H1 (cell line): Measurements from ENCODE around the gene QRICH2. TPM values are rescaled to one million over a fixed set of nuclear protein-coding genes. Genes with fewer than 3 reads are reported as not detected.

ENCODE experiments used
- CTCF ChIA-PET: fragments of 300-600 bp; sonication (Branson Sonifier 250); formaldehyde crosslinking; loops from one replicate; lab custom pipeline; 2021; ENCODE audit not compliant: partially characterized antibody; lab: Charles Lee
- POLR2A ChIA-PET: fragments of 300-600 bp; sonication (Branson Sonifier 250); formaldehyde crosslinking; loops from one replicate; lab custom pipeline; 2021; ENCODE audit warnings: inconsistent platforms; ENCODE audit not compliant: partially characterized antibody; lab: Charles Lee
- DNase-seq, 2 experiments: peaks; one replicate each; pipeline versions ENCODE4 v3.0.0 to v3.0.0-alpha.2; 2010 to 2022; ENCODE audit warnings: low spot score in 2 of 2, low read depth in 1 of 2, mixed read lengths in 1 of 2
- FAIRE-seq: peaks from 2 replicates; lab custom pipeline; 2011; peaks lifted over from hg19 to GRCh38; lab: Jason Lieb, UNC
- H2AFZ ChIP-seq: 2 replicates; pipeline ENCODE4 v1.8.1; 2012; ENCODE audit warnings: low read length, inconsistent platforms
- H2AK5ac ChIP-seq: 2 replicates; pipeline ENCODE4 v1.6.1; 2013; ENCODE audit warnings: low read depth, low read length
- H2BK120ac ChIP-seq: replicated peaks from 2 replicates; pipeline ENCODE3; 2013; ENCODE audit warnings: low read depth, low read length, inconsistent platforms
- H2BK12ac ChIP-seq: 2 replicates; pipeline ENCODE4 v1.6.1; 2013; ENCODE audit warnings: low read depth, low read length
- H2BK15ac ChIP-seq: 2 replicates; pipeline ENCODE4 v1.6.1; 2013; ENCODE audit warnings: low read length
- H2BK20ac ChIP-seq: 2 replicates; pipeline ENCODE4 v1.6.1; 2013; ENCODE audit warnings: low read length
- H2BK5ac ChIP-seq: 2 replicates; pipeline ENCODE4 v1.6.1; 2013; ENCODE audit warnings: low read depth, low read length
- H3K14ac ChIP-seq: 2 replicates; pipeline ENCODE4 v1.6.1; 2013; ENCODE audit warnings: inconsistent platforms; ENCODE audit not compliant: insufficient read length
- H3K18ac ChIP-seq: 2 replicates; pipeline ENCODE4 v1.6.1; 2013; ENCODE audit warnings: low read length; ENCODE audit errors: extremely low read depth
- H3K23ac ChIP-seq: 2 replicates; pipeline ENCODE4 v1.6.1; 2013; ENCODE audit warnings: inconsistent platforms; ENCODE audit not compliant: insufficient read length
- H3K23me2 ChIP-seq: 2 replicates; pipeline ENCODE4 v1.6.1; 2013; ENCODE audit warnings: low read depth, low read length
- H3K27ac ChIP-seq: 2 replicates; pipeline ENCODE4 v1.6.1; 2011; ENCODE audit warnings: low read depth, low read length, inconsistent platforms
- H3K27me3 ChIP-seq, 4 experiments: replicated peaks in 1 of 4; 1 replicate in 1 of 4; 2 replicates in 3 of 4; pipeline versions ENCODE4 v1.6.1 to v1.8.1; 2011 to 2013; ENCODE audit warnings: low read length in 3 of 4, mild to moderate bottlenecking in 3 of 4, inconsistent platforms in 2 of 4, mixed read lengths in 2 of 4, moderate library complexity in 1 of 4; ENCODE audit not compliant: control insufficient read depth in 3 of 4, insufficient read depth in 3 of 4; ENCODE audit errors: extremely low read depth in 1 of 4
- H3K36me3 ChIP-seq, 4 experiments: 2 replicates each; pipeline versions ENCODE4 v1.6.1 to v1.8.1; 2011 to 2013; ENCODE audit warnings: mild to moderate bottlenecking in 4 of 4, low read length in 3 of 4, moderate library complexity in 2 of 4, control low read depth in 1 of 4, inconsistent platforms in 1 of 4; ENCODE audit not compliant: insufficient read depth in 4 of 4, control insufficient read depth in 2 of 4
- H3K4ac ChIP-seq: replicated peaks from 2 replicates; pipeline ENCODE3; 2013; ENCODE audit warnings: low read length, low read depth, mixed read lengths, inconsistent platforms; ENCODE audit not compliant: insufficient read length
- H3K4me1 ChIP-seq, 4 experiments: replicated peaks in 1 of 4; 1 replicate in 1 of 4; 2 replicates in 3 of 4; pipeline versions ENCODE4 v1.6.1 to v1.8.1; 2011 to 2013; ENCODE audit warnings: low read length in 3 of 4, inconsistent platforms in 2 of 4, mixed read lengths in 1 of 4; ENCODE audit not compliant: insufficient read depth in 4 of 4, control insufficient read depth in 3 of 4
- H3K4me2 ChIP-seq, 2 experiments: 2 replicates each; pipeline versions ENCODE4 v1.6.1 to v1.8.1; 2011 to 2013; ENCODE audit warnings: low read depth in 2 of 2, low read length in 2 of 2, control low read depth in 1 of 2, inconsistent platforms in 1 of 2, mild to moderate bottlenecking in 1 of 2; ENCODE audit not compliant: insufficient read depth in 1 of 2
- H3K4me3 ChIP-seq, 4 experiments: fragments of 200-600, 300-600 bp in 1 of 4; sonication (generic), shearing (Covaris generic), sonication (Bioruptor Twin) in 1 of 4; 2 replicates each; pipeline versions ENCODE4 v1.5.1 to v1.8.1; 2011 to 2016; ENCODE audit warnings: low read length in 4 of 4, low read depth in 3 of 4, control low read depth in 2 of 4, inconsistent platforms in 2 of 4, mild to moderate bottlenecking in 2 of 4, mixed read lengths in 1 of 4, moderate library complexity in 1 of 4; ENCODE audit not compliant: insufficient read depth in 2 of 4; ENCODE audit errors: extremely low read depth in 1 of 4
- H3K56ac ChIP-seq: replicated peaks from 2 replicates; pipeline ENCODE3; 2013; ENCODE audit warnings: low read depth, mild to moderate bottlenecking, mixed read lengths, low read length, inconsistent platforms; ENCODE audit not compliant: insufficient read length
- H3K79me1 ChIP-seq: 2 replicates; pipeline ENCODE4 v1.6.1; 2013; ENCODE audit warnings: low read depth, low read length, control low read depth
- H3K79me2 ChIP-seq, 2 experiments: 2 replicates each; pipeline versions ENCODE4 v1.6.1 to v1.8.1; 2012 to 2013; ENCODE audit warnings: low read length in 2 of 2, mild to moderate bottlenecking in 2 of 2, inconsistent platforms in 1 of 2; ENCODE audit not compliant: insufficient read depth in 2 of 2, control insufficient read depth in 1 of 2
- H3K9ac ChIP-seq, 4 experiments: replicated peaks in 1 of 4; 1 replicate in 1 of 4; 2 replicates in 3 of 4; pipeline versions ENCODE4 v1.6.1 to v1.8.1; 2011 to 2013; ENCODE audit warnings: low read depth in 3 of 4, low read length in 3 of 4, control low read depth in 2 of 4, mild to moderate bottlenecking in 2 of 4, moderate library complexity in 2 of 4, inconsistent platforms in 1 of 4; ENCODE audit errors: extremely low read depth in 1 of 4
- H3K9me3 ChIP-seq, 2 experiments: 2 replicates each; pipeline versions ENCODE4 v1.6.1 to v1.8.1; 2012 to 2013; ENCODE audit warnings: mild to moderate bottlenecking in 2 of 2, moderate library complexity in 2 of 2, control low read depth in 1 of 2, inconsistent platforms in 1 of 2, low read depth in 1 of 2, low read length in 1 of 2, mixed read lengths in 1 of 2; ENCODE audit not compliant: insufficient read depth in 2 of 2
- H4K20me1 ChIP-seq, 2 experiments: replicated peaks in 1 of 2; 2 replicates each; pipeline versions ENCODE3 to v1.8.1; 2011 to 2013; ENCODE audit warnings: inconsistent platforms in 2 of 2, low read length in 2 of 2, mild to moderate bottlenecking in 1 of 2; ENCODE audit not compliant: insufficient read depth in 2 of 2, control insufficient read depth in 1 of 2
- H4K5ac ChIP-seq: 2 replicates; pipeline ENCODE4 v1.6.1; 2013; ENCODE audit warnings: low read length, low read depth, mixed read lengths, inconsistent platforms; ENCODE audit not compliant: insufficient read length
- H4K8ac ChIP-seq: 2 replicates; pipeline ENCODE4 v1.8.0; 2013; ENCODE audit warnings: mild to moderate bottlenecking, moderate library complexity, low read length, inconsistent platforms; ENCODE audit not compliant: insufficient read depth; ENCODE audit errors: extremely low read depth
- H4K91ac ChIP-seq: replicated peaks from 2 replicates; pipeline ENCODE3; 2013; ENCODE audit warnings: low read length, mixed read lengths, inconsistent platforms; ENCODE audit not compliant: insufficient read length
- BCL11A ChIP-seq, 2 experiments: IDR thresholded peaks; one replicate each; pipeline ENCODE4 v1.6.1; 2011; ENCODE audit warnings: low read depth in 2 of 2, low read length in 2 of 2, mild to moderate bottlenecking in 2 of 2
- EZH2 ChIP-seq: fragments of 200-600 bp; sonication (generic); IDR thresholded peaks from 2 replicates; pipeline ENCODE4 v1.7.1; 2012; ENCODE audit warnings: low read depth, mild to moderate bottlenecking, moderate library complexity, low read length, inconsistent platforms; ENCODE audit not compliant: severe bottlenecking
- MAFK ChIP-seq: IDR thresholded peaks from 2 replicates; pipeline ENCODE4 v1.6.1; 2012; ENCODE audit warnings: low read depth, mild to moderate bottlenecking, improper control_type of control experiment, low read length
- SP4 ChIP-seq: IDR thresholded peaks from 2 replicates; pipeline ENCODE4 v1.6.1; 2012; ENCODE audit warnings: low read length, inconsistent platforms
- WGBS, 2 experiments: shearing (Covaris generic) in 1 of 2; methylation state at CpG; one replicate each; pipeline versions ENCODE4 v1.1.6 to v1.1.7; 2013 to 2015; ENCODE audit warnings: low lambda C conversion rate in 2 of 2, mixed read lengths in 2 of 2, inconsistent platforms in 1 of 2, low coverage in 1 of 2, missing lambda C conversion rate in 1 of 2; ENCODE audit not compliant: insufficient replicate concordance in 2 of 2, insufficient coverage in 1 of 2, insufficient read length in 1 of 2; ENCODE audit errors: extremely low coverage in 1 of 2, missing lambda C conversion rate in 1 of 2; 5-methylcytosine and 5-hydroxymethylcytosine counted together
- polyA plus RNA-seq, 7 experiments: library from polyadenylated mRNA; depleted of rRNA in 3 of 7; stranded (reverse) in 5 of 7; unstranded in 2 of 7; fragments of >200 nt in 5 of 7; fragments of 200-250 nt in 2 of 7; gene quantifications; 1 replicate in 5 of 7; 2 replicates in 1 of 7; 4 replicates in 1 of 7; pipeline versions ENCODE4 v1.2.1 to v1.2.3, GENCODE V29; 2011 to 2013; ENCODE audit warnings: missing spikeins in 2 of 7, mixed read lengths in 2 of 7
- total RNA-seq: library from RNA; stranded (reverse); fragmentation: NEBNext Ultra II Directional; extraction: Animal tissue kit (Norgen Biotek cat#: 25700); gene quantifications from 2 replicates; pipeline ENCODE4 v1.2.1, GENCODE V29; 2021

Gene QRICH2
- total and polyA plus RNA-seq, 2 of the 8 experiments (the other 6 are each of a cell fraction or from before 2014, with no cell fraction given): 2.8 to 3.8 TPM

- Histone ChIP-seq H3K56ac (no peak overlapping the region), H3K23me2 (no peaks in the 10 kb centered on the region), H3K4me1 (peaks cover 0 to 7% (median 4%) of the 10 kb centered on the region in 4 experiments; a peak in 6 of 7 replicates), H2BK12ac (no peak overlapping the region), H4K8ac (peak overlapping the region; percentile 60; the same call in 1 of the 2 replicates), H3K23ac (no peak overlapping the region), H3K18ac (no peak overlapping the region), H2AFZ (no peak overlapping the region), H3K36me3 (no peaks in the 10 kb centered on the region), H4K5ac (no peak overlapping the region), H3K9ac (no peak overlapping the region), H3K14ac (no peak overlapping the region), H3K4ac (no peak overlapping the region), H4K91ac (peak overlapping the region; percentile 19), H3K27me3 (no peaks in the 10 kb centered on the region; a peak in 1 of 7 replicates), H3K4me3 (no peak overlapping the region), H2BK20ac (no peak overlapping the region), H2BK15ac (no peak overlapping the region), H3K4me2 (no peak overlapping the region), H3K27ac (no peak overlapping the region), H3K79me1 (peaks cover 2% of the 10 kb centered on the region; the same call in 1 of the 2 replicates), H3K9me3 (no peaks in the 10 kb centered on the region), H3K79me2 (peaks cover 3 to 13% of the 10 kb centered on the region in 2 experiments; a peak in 3 of 4 replicates), H2BK120ac (no peak overlapping the region), H2AK5ac (no peak overlapping the region), H2BK5ac (no peak overlapping the region; the same call in 1 of the 2 replicates), H4K20me1 (no peaks in the 10 kb centered on the region)
- DNase-seq: no peak
- FAIRE-seq: no peak
- ChIA-PET POLR2A (interaction anchor here (0.9 to 2.1 kb wide), 4 partner anchors 8 to 160 kb away, joined by 3 to 5 read pairs (median 3); no protein-coding TSS in a partner anchor), CTCF (interaction anchor here (0.7 to 6.2 kb wide), 11 partner anchors 9 to 186 kb away, joined by 3 to 49 read pairs (median 4); no protein-coding TSS in a partner anchor)
- no peak for TF ChIP-seq EZH2
- TF ChIP-seq MAFK: no peak
- no peak for TF ChIP-seq SP4
- TF ChIP-seq BCL11A (IDR thresholded peaks at IDR 0.05; ENCODE audit: low read depth in 2 of 2, low read length in 2 of 2): no peak
- 77% methylated on average over 9 of the region's 9 CpGs; no CpG with 5 or more reads in 1 of the 2 experiments for WGBS, 2 experiments
Observed at GRCh38 chr17:76262732-76263344, 45.2 kb downstream of the QRICH2 start.
